Measurements from ENCODE around the gene SURF6. TPM values are rescaled to one million over a fixed set of nuclear protein-coding genes. Genes with fewer than 3 reads are reported as not detected.

The SURF6 gene
- total and polyA plus RNA-seq, 2 experiments from 2014 or later = 17.6 to 27.6 TPM

DNA sequence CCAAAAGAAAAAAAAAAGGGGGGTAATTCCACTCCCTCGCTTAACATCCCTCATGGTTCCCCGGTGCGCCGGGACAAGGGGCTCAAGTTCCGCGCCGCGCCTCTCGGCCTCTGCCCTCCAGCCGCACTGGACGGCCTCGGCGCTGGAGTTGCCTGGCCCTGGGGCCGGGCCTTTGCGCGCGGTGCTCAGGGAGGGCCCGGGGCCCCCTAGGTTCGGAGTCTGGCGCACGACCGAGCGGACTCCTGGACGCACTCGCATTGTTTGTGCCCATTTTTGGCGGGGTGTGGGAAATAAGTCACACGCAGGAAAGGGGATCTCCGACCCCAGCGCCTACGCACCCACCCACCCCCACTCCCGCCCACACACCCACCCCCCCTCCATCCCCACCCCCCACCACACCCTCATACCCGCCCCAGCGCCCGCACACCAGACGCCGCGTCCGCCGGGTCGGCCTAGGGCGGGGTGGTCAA, 11.6 kb upstream of the SURF6 start (continued):
- no peak for TF ChIP-seq ZNF462 (CRISPR knock-in tag; IDR thresholded peaks at IDR 0.05)
- TF ChIP-seq JUNB (IDR thresholded peaks at IDR 0.05; ENCODE audit: unreplicated experiment) = no peak
- no peak for TF ChIP-seq EZH2 (IDR thresholded peaks at IDR 0.05; ENCODE audit: low read depth, unreplicated experiment)
- TF ChIP-seq EZH2phosphoT487 (IDR thresholded peaks at IDR 0.05; ENCODE audit: unreplicated experiment) = no peak
- no peak for TF ChIP-seq ZNF114 (CRISPR knock-in tag; IDR thresholded peaks at IDR 0.05)
- TF ChIP-seq POLR2AphosphoS5 (IDR thresholded peaks at IDR 0.05; ENCODE audit: low read depth) = no peak

- peak overlapping the region; percentile 98 for H3K4me3 ChIP-seq
- H3K27ac ChIP-seq (ENCODE audit: low read depth) = no peak overlapping the region
- peak overlapping the region; percentile 94 for H3K4me3 Mint-ChIP-seq
- peaks cover 34% of the 10 kb centered on the region for H3K36me3 ChIP-seq (ENCODE audit: insufficient read depth)
- peaks cover 16% of the 10 kb centered on the region for H3K4me1 ChIP-seq (ENCODE audit: insufficient read depth)
- H3F3A ChIP-seq (replicated peaks; ENCODE audit: low read depth) = peaks cover 41% of the 10 kb centered on the region
- H2AFZ ChIP-seq = no peak overlapping the region
- DNase-seq (ENCODE audit: low spot score) (no peak), ATAC-seq (no peak)
- H3K27ac Mint-ChIP-seq = no peak overlapping the region
- peaks cover 47% of the 10 kb centered on the region for H4K20me1 ChIP-seq (replicated peaks; ENCODE audit: insufficient read depth)
- peaks cover 27% of the 10 kb centered on the region for H3K4me1 Mint-ChIP-seq
- H3K4me2 ChIP-seq = peak overlapping the region; percentile 97
- peaks cover 43% of the 10 kb centered on the region for H3K79me2 ChIP-seq (replicated peaks; ENCODE audit: insufficient read depth)
- no peaks in the 10 kb centered on the region for H3K27me3 ChIP-seq (ENCODE audit: insufficient read depth)
- H3K36me3 Mint-ChIP-seq (ENCODE audit: low read depth) = peaks cover 87% of the 10 kb centered on the region
- H3K9me3 Mint-ChIP-seq = no peaks in the 10 kb centered on the region; the same call in 1 of the 3 replicates
- peaks cover 25% of the 10 kb centered on the region for H3K27me3 Mint-ChIP-seq (ENCODE audit: insufficient read depth, low read depth, poor library complexity)
- H3K9me2 ChIP-seq (ENCODE audit: insufficient read depth) = no peaks in the 10 kb centered on the region
- TF ChIP-seq ZNF331 (CRISPR knock-in tag; IDR thresholded peaks at IDR 0.05; ENCODE audit: low read depth) (no peak), POLR2AphosphoS5 (IDR thresholded peaks at IDR 0.05; ENCODE audit: low read depth) (no peak), EZH2phosphoT487 (IDR thresholded peaks at IDR 0.05; ENCODE audit: unreplicated experiment) (no peak), ZNF114 (CRISPR knock-in tag; IDR thresholded peaks at IDR 0.05) (no peak), NANOG (IDR thresholded peaks at IDR 0.05; ENCODE audit: borderline replicate concordance) (no peak), JUNB (IDR thresholded peaks at IDR 0.05; ENCODE audit: unreplicated experiment) (no peak), STAT1 (IDR thresholded peaks at IDR 0.05; ENCODE audit: unreplicated experiment) (no peak)
- TF ChIP-seq, protein P1, sequence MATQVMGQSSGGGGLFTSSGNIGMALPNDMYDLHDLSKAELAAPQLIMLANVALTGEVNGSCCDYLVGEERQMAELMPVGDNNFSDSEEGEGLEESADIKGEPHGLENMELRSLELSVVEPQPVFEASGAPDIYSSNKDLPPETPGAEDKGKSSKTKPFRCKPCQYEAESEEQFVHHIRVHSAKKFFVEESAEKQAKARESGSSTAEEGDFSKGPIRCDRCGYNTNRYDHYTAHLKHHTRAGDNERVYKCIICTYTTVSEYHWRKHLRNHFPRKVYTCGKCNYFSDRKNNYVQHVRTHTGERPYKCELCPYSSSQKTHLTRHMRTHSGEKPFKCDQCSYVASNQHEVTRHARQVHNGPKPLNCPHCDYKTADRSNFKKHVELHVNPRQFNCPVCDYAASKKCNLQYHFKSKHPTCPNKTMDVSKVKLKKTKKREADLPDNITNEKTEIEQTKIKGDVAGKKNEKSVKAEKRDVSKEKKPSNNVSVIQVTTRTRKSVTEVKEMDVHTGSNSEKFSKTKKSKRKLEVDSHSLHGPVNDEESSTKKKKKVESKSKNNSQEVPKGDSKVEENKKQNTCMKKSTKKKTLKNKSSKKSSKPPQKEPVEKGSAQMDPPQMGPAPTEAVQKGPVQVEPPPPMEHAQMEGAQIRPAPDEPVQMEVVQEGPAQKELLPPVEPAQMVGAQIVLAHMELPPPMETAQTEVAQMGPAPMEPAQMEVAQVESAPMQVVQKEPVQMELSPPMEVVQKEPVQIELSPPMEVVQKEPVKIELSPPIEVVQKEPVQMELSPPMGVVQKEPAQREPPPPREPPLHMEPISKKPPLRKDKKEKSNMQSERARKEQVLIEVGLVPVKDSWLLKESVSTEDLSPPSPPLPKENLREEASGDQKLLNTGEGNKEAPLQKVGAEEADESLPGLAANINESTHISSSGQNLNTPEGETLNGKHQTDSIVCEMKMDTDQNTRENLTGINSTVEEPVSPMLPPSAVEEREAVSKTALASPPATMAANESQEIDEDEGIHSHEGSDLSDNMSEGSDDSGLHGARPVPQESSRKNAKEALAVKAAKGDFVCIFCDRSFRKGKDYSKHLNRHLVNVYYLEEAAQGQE (IDR thresholded peaks at IDR 0.05; ENCODE audit: unreplicated experiment) = no peak
Observed at GRCh38 chr9:133346021-133346785, 10.2 kb upstream of the SURF6 start.
